ENCODE data around the gene ANKRD13B.

ANKRD13B gene

GRCh38 chr17:29567554-29568330, 25.2 kb upstream of the ANKRD13B start:
- in situ Hi-C loops (cut with MboI; ENCODE audit: low sequenced_read_pairs): loop anchor here (25.0 kb wide), 1 partner anchor 430 kb away; no protein-coding TSS in a partner anchor

GRCh38 chr17:29568331-29569244, 24.3 kb upstream of the ANKRD13B start, which contains the start of gene TP53I13:
TSS of gene TP53I13 (plus strand) at chr17:29568701. CDS start at chr17:29568759, 58 bp downstream.
- in situ Hi-C loops (cut with MboI; ENCODE audit: low sequenced_read_pairs): loop anchor here (25.0 kb wide), 1 partner anchor 431 kb away; no protein-coding TSS in a partner anchor

GRCh38 chr17:29569245-29569950, 23.5 kb upstream of the ANKRD13B start:
- in situ Hi-C loops (cut with MboI; ENCODE audit: low sequenced_read_pairs): loop anchor here (25.0 kb wide), 1 partner anchor 432 kb away; no protein-coding TSS in a partner anchor

- in situ Hi-C loops (cut with MboI; ENCODE audit: low sequenced_read_pairs): loop anchor here (25.0 kb wide), 1 partner anchor 433 kb away; no protein-coding TSS in a partner anchor
These were observed 22.4 kb upstream of the ANKRD13B start for GRCh38 chr17:29570521-29570920.

- in situ Hi-C loops (cut with MboI; ENCODE audit: low sequenced_read_pairs): loop anchor here (25.0 kb wide), 1 partner anchor 434 kb away; no protein-coding TSS in a partner anchor
These were observed 21.4 kb upstream of the ANKRD13B start for GRCh38 chr17:29571486-29571882.

GRCh38 chr17:29571883-29572681, 20.9 kb upstream of the ANKRD13B start:
- in situ Hi-C loops (cut with MboI; ENCODE audit: low sequenced_read_pairs): loop anchor here (25.0 kb wide), 1 partner anchor 435 kb away; no protein-coding TSS in a partner anchor

- in situ Hi-C loops (cut with MboI; ENCODE audit: low sequenced_read_pairs): loop anchor here (25.0 kb wide), 1 partner anchor 436 kb away; no protein-coding TSS in a partner anchor
These were observed 20.0 kb upstream of the ANKRD13B start for GRCh38 chr17:29572691-29573557.

- in situ Hi-C loops (cut with MboI; ENCODE audit: low sequenced_read_pairs): loop anchor here (25.0 kb wide), 1 partner anchor 436 kb away; no protein-coding TSS in a partner anchor
These were observed 19.4 kb upstream of the ANKRD13B start for GRCh38 chr17:29573558-29573869.

- in situ Hi-C loops (cut with MboI; ENCODE audit: low sequenced_read_pairs): loop anchor here (25.0 kb wide), 1 partner anchor 437 kb away; no protein-coding TSS in a partner anchor
These were observed 18.8 kb upstream of the ANKRD13B start for GRCh38 chr17:29573871-29574731.

- in situ Hi-C loops (cut with MboI; ENCODE audit: low sequenced_read_pairs): loop anchor here (25.0 kb wide), 1 partner anchor 438 kb away; no protein-coding TSS in a partner anchor
These were observed 18.0 kb upstream of the ANKRD13B start for GRCh38 chr17:29574732-29575510.

- in situ Hi-C loops (cut with MboI; ENCODE audit: low sequenced_read_pairs): no loop called here
These were observed 17.3 kb upstream of the ANKRD13B start for GRCh38 chr17:29575511-29576213.

- in situ Hi-C loops (cut with MboI; ENCODE audit: low sequenced_read_pairs): no loop called here
These were observed 16.5 kb upstream of the ANKRD13B start for GRCh38 chr17:29576214-29577000.

GRCh38 chr17:29577001-29577370, 15.9 kb upstream of the ANKRD13B start:
- in situ Hi-C loops (cut with MboI; ENCODE audit: low sequenced_read_pairs): no loop called here

GRCh38 chr17:29577385-29578211, 15.3 kb upstream of the ANKRD13B start:
- in situ Hi-C loops (cut with MboI; ENCODE audit: low sequenced_read_pairs): no loop called here
